Glomerular visceral epithelial cell (primary cell): Measurements from ENCODE around the gene ZBTB1.
"Not testable (repeated sequence)": the region's sequence is repeated elsewhere in the genome, so short reads cannot be mapped to it uniquely, and the experiment has no call there.

Experiments
- DNase-seq: peaks from one replicate; pipeline ENCODE4 v3.0.0-alpha.2; 2016; ENCODE audit errors: extremely low spot score

Gene ZBTB1

GRCh38 chr14:64496764-64497163 is 7.8 kb upstream of the ZBTB1 start:
- no peak for DNase-seq

GRCh38 chr14:64500088-64500487 is 4.5 kb upstream of the ZBTB1 start:
- no peak for DNase-seq

GRCh38 chr14:64501411-64502171 is 3.0 kb upstream of the ZBTB1 start:
- peak; percentile 71 for DNase-seq

GRCh38 chr14:64502456-64502855 is 2.1 kb upstream of the ZBTB1 start:
- peak; percentile 11 for DNase-seq

- peak; percentile 23 for DNase-seq
Measured at GRCh38 chr14:64502887-64503433, 1.6 kb upstream of the ZBTB1 start.

- peak; percentile 93 for DNase-seq
Measured at GRCh38 chr14:64503434-64504309, 898 bp upstream of the ZBTB1 start, which contains the start of gene ZBTB25. Gene ZBTB25 (minus strand): TSS chr14:64503838. CDS start chr14:64490533, 13,305 bp downstream.

GRCh38 chr14:64504897-64505794 is 576 bp downstream of the ZBTB1 start:
- DNase-seq, result peak; percentile 87

GRCh38 chr14:64506721-64507120 is 2.2 kb downstream of the ZBTB1 start:
- no peak for DNase-seq

GRCh38 chr14:64507376-64508156 is 3.0 kb downstream of the ZBTB1 start:
- DNase-seq, result peak; percentile 16

GRCh38 chr14:64508215-64508776 is 3.7 kb downstream of the ZBTB1 start:
- no peak for DNase-seq

- DNase-seq, result no peak
Measured at GRCh38 chr14:64509036-64509435, 4.5 kb downstream of the ZBTB1 start.

- peak; percentile 66 for DNase-seq
Measured at GRCh38 chr14:64510825-64511671, 6.5 kb downstream of the ZBTB1 start.

GRCh38 chr14:64513271-64513670 is 8.7 kb downstream of the ZBTB1 start:
- no peak for DNase-seq

GRCh38 chr14:64515053-64515452 is 10.5 kb downstream of the ZBTB1 start:
- DNase-seq, result no peak

GRCh38 chr14:64516969-64517368 is 12.4 kb downstream of the ZBTB1 start:
- no peak for DNase-seq

- not testable (repeated sequence) for DNase-seq
Measured at GRCh38 chr14:64517667-64518066, 13.1 kb downstream of the ZBTB1 start.

GRCh38 chr14:64518229-64518628 is 13.7 kb downstream of the ZBTB1 start:
- no peak for DNase-seq

GRCh38 chr14:64520699-64521098 is 16.1 kb downstream of the ZBTB1 start:
- DNase-seq, result no peak

- DNase-seq, result no peak
Measured at GRCh38 chr14:64522591-64523355, 18.2 kb downstream of the ZBTB1 start.
